Renal pelvis (tissue), 4 donors: Measurements from ENCODE around the gene CCDC138. TPM values are rescaled to one million over a fixed set of nuclear protein-coding genes. Genes with fewer than 3 reads are reported as not detected.
A peak's percentile ranks its signal among the peaks of the same experiment; 100 is the strongest.

Experiments used
- DNase-seq: peaks from one replicate; pipeline ENCODE4 v3.0.0-alpha.2; 2013
- polyA plus RNA-seq, 3 donors: library from polyadenylated mRNA; unstranded; fragments of 120-200 nt; gene quantifications; one replicate each; pipeline ENCODE4 v1.2.1, GENCODE V29; 2013; ENCODE audit not compliant: insufficient read length in 3 of 3

Gene CCDC138
- polyA plus RNA-seq, 3 donors: 13.7 to 19.2 (median 17.2) TPM

GRCh38 chr2:108889907-108890306, 103.3 kb downstream of the CCDC138 start:
- DNase-seq: peak; percentile 2

DNA sequence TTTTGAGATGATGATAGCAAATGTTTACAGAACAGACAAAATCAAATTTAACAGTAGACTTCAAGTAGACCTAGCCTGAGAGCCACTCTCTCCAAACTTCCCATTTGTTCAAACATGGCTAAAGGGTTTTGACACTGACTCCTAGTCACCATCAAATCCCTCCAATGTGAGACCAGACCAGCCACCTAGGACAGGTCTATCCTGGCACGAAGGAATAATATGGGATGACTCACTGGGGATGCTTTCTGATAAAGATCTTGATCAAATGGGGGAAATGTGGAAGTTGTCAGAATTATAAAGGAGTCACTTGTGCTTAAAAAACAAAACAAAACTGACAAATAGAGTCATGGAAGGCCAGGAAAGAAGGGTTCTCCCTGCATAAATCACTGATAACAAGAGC, 106.7 kb downstream of the CCDC138 start:
- no peak for DNase-seq

GRCh38 chr2:108894766-108895165, 108.2 kb downstream of the CCDC138 start:
- DNase-seq: no peak

- no peak for DNase-seq
Observed at GRCh38 chr2:108895188-108895587, 108.6 kb downstream of the CCDC138 start.

GRCh38 chr2:108896741-108897140, 110.2 kb downstream of the CCDC138 start:
- DNase-seq: no peak

DNA sequence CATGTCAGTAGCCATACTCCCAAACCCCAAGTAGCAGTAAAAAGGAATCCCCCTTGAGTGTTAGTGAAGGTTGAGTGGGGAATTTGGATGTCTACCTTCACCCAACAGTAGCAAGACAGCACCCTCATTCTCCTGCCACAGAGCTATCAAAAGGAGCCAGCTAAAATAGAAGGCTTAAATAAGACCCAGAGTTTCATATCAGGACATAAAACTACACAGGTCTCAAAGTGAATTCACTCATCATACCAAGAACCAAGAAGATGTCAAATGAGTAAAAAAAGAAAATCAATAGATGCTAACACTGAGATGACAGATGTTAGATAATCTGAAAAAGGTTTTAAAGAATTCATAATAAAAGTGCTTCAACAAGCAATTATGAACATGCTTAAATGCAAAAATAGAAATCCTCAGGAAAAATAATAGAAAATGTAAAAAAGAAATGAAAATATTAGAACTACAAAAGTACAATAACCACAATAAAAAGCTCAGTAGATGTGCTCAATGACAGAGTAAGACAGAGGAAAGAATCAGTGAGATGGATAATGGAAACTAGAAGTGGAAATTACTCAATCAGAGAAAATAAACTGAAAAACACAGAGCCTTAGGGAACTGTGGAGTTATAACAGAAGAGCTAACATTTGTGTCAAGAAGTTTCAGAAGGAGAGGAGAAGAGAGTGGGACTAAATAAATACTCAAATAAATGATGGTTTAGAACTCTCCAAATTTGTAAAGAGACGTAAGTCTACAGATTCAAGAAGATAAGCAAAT, 111.9 kb downstream of the CCDC138 start:
- no peak for DNase-seq

DNA sequence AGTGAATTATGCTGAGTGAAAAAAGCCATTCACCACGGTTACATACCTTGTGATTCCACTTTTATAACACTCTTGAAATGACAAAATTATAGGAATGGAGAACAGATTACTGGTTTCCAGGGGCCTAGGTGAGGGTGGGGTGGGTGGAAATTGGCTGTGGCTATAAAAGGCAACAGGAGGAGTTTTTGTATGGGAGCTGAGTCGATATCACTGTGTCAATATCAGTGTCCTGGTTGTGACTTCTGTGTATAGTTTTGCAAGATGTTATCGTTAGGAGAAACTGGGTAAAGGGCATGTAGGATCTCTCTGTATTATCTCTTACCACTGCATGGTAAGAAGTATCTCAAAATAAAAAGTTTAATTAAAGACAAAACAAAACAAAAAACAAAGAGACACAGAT, 118.1 kb downstream of the CCDC138 start:
- DNase-seq: no peak

GRCh38 chr2:108905176-108905575, 118.6 kb downstream of the CCDC138 start:
- DNase-seq: no peak

GRCh38 chr2:108905906-108906305, 119.3 kb downstream of the CCDC138 start:
- no peak for DNase-seq

DNA sequence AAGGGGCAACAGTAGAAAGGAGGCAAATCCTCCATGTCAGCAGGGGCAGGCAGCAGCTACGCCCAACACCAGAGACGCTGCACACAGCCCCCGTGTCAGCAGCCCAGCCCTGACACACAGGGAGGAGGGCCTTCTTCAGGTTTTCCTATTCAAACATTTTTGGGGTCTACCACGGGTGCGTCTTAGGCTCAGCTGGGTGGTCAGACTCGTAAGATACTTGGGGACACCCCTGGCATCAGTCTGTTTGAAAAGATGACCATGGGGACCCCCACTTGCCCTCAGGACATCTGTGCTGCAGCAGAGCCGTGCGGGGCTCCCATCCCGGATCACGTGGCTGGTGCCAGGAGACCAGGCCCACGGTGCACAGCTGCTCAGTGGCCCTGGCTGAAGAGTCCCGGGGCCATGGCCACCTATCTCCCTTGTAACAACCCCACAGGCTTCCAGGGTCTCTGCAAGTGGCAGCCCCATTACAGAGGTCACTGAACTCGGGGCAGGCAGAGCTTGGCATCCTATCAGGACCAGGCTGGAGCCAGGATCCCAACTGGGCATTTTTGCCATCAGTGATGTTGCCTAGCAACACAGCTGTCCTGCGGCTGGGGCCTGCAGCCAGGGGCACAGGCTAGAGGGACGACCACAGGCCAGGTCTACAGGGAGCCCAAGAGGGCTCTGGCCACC, 120.0 kb downstream of the CCDC138 start:
- DNase-seq: no peak

DNA sequence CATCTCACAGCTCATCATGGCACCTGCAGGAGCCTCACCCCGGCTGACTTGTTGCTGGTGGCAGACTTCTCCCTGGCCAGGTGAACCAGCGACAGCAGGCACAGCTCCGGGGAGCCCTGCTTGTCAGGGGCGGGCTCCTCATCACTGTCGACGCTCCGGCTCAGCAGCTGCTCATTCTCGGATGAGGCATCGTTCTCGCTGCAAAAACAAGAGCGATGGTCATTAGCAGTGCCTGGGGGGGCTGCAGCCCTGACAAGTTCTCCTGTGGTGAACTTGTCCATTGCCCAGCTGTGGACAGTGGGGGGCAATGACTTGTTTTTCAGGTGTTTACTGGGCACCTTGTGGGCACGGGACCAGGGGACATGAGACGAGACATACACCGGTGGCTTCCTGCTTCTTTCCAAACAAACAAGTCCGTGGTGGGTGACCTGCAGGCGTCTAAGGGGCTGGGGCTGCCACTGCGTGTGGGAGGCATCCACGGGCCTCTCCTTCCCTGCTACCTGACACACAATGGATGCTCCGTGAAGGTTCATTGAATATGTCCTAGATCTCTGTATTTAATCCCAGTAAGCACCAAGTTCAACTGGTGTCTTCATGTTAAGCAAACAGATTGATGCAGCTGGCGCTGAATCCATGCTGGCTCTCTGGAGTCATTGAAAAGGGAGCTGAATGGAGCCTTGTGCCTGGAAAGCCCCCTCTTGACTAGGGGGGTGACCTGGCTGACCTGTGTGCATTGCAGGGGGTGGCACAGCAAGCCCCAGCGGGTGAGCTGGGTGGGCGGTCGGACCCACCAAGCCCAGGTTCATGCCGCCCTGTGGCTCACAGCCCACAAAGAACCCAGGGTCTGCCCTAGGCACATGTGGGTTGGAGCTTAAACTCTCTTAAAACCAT, 121.5 kb downstream of the CCDC138 start:
- no peak for DNase-seq

- no peak for DNase-seq
Observed at GRCh38 chr2:108908713-108909070, 122.1 kb downstream of the CCDC138 start.

DNA sequence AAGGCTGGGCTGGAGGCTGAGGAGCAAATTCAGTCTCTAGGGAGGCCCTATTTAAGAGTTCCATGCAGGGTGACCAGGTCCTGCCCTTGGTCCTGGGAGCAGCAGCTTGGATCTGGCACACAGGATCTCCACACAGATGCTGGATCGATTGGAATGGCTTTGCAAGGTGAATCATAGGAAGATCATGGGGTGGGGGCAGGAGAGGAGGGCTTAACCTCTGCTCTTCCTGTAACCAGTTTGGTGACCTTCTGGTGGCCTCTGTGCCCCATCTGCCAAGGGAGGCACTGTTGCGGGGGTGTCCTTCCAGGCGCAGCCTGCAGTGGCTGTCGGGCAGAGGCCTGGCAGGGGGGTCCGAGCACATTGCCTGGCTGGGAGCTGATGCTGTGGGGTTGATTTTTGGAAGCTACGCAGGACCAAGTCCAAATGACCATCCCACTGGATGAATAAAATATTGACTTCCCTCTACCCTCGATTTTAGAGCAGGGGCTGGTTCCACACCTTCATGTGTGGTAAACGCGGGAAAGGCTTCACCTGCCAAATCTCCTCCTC, 122.8 kb downstream of the CCDC138 start:
- DNase-seq: no peak

GRCh38 chr2:108910011-108910431, 123.5 kb downstream of the CCDC138 start:
- no peak for DNase-seq

GRCh38 chr2:108910541-108911396, 124.2 kb downstream of the CCDC138 start:
- no peak for DNase-seq

DNA sequence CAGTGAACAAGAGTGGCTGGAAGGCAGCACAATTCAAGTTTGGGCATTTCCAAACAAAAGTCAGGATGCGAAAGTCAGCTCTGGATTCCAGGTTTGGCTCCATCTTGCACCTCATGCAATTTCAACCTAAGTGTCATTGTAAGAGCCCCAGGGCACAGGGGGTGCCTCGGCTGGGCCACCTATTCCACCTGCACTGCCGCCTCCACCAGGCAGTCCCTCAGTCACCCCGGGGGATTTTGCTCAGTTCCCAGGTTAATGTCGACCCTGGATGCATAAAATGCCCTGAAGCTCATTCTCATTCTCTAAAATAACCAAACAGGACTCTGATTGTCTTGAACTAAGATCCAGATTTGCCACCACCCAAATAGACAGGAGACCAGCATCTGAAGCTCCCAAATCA, 124.8 kb downstream of the CCDC138 start:
- DNase-seq: no peak

DNA sequence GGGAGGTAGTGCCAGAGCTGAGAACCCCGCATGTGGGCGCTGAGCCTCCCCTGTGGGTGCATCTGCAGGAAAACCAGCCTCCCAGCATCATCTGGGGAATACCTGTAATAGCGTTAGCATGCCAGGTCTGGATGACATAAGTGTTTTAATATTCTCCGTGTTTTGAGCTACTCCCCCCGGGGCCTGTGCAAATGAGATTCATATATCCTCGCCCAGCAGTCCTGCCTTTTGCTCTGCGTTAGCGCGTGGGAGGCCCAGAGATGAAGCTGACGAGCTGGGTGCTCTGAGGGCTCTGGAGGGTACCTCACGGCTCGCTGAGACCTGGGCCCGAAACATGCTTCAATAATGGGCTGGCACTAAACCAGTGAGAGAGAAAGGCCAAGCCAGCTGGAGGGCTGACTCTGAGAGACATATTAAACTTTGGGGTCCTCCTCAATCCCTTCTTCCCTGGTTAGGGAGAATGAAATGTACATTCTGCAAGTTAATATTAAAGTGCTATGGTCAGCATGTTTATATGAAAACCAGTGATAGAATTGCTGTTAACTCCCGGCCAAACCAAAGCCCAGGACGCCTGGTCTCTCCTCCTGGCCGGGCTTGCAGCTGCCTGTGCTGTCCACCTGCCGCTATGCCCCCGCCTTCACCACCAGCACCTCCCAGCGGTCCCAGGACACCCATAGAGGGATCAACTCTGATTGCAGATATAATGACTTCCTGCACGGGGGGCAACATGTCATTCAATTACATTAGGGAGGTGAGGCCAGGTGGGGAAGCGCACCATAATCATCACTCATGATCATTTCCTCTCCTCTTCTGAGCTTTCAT, 125.4 kb downstream of the CCDC138 start:
- no peak for DNase-seq

DNA sequence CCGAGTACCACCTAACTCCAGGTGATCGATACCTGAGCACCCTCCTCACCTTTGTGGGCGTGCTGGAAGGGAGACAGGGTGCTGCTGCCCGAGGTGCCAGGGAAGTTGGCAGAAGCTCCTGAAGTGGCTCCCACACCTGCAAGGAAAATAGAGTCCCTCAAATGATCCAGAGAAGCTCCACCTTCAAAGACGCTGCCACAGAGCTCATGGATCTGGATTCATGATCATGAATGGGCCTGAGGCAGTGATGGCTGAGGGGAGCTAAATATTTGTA, 126.0 kb downstream of the CCDC138 start:
- no peak for DNase-seq

DNA sequence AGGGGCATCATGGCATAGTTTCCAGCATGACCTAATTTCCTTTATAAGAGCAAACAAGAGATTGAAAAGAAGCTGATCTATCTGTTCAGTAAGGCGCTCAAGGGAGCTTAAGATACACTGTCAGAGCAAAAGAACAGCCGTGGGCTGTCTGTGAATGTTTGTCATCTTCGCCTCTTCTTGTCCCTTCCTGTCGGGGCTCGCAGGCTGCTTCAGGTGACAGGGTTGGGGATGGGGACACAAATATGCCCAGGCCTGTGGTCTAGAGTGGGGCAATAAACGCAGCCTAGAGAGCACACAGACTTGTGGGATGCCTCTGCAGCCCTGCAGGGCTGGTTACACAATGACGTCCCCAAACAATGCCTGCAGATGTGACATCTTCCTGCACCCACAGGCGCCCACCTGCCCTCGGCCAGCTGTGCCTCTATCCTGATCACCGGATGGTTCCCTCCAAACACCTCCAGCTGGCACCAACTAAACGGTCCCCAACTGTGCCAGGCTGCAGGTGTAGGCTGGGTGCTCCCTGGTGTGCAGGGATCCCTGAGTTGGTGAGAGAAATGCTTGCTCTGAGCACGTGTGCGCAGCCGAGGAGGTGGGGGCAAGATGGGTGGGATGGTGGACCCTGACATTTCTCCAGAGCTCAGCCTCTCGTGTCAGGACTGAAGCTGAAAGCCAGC, 129.7 kb downstream of the CCDC138 start:
- no peak for DNase-seq

DNA sequence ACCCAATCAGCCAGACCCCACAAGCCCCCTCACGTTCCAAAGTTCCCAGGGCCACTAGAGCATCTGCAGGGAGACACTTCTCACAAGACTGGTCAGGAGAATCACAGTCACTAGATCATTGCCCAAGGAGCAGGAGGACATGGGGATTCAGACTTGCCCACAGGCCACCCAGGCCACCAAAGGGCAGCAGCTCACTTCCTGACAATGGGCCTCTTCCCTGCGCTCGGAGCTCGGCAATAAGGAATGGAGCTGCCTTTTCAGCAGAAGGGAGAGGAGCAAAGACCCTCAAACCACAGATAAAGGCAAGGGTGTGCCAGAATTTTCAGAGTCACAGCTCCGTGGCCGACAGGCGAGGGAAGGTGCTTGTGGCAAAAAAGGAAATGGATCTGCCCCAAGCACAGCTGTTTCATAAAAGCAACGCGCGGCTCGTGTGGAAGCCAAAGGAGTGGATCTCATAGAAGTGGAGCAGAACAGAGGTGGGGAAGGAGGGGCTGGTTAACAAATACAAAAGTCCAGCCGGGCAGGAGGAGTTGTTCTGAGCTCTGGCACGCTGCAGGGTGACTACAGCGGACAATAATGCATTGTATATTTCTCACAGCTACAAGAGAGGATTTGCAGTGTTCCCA, 130.3 kb downstream of the CCDC138 start:
- no peak for DNase-seq
